Stimulated activated CD4-positive, alpha-beta T cell treated with anti-CD3 and anti-CD28 coated beads, Interleukin-4, amount 100 ng/mL, for 1 hour (primary cell): ENCODE results near the gene CDIPT.
"Not testable (repeated sequence)": the region's sequence is repeated elsewhere in the genome, so short reads cannot be mapped to it uniquely, and the experiment has no call there.

Source experiments
- DNase-seq: peaks from one replicate; pipeline ENCODE4 v3.0.0-alpha.2; 2020

The CDIPT gene

GRCh38 chr16:29896841-29897240, 33.8 kb upstream of the CDIPT start:
- no peak for DNase-seq

GRCh38 chr16:29894352-29894751, 31.3 kb upstream of the CDIPT start:
- DNase-seq: no peak

GRCh38 chr16:29893553-29893952, 30.5 kb upstream of the CDIPT start:
- DNase-seq: no peak

GRCh38 chr16:29892458-29892813, 29.4 kb upstream of the CDIPT start:
- no peak for DNase-seq

- no peak for DNase-seq
These were observed 28.8 kb upstream of the CDIPT start for GRCh38 chr16:29891525-29892457.

GRCh38 chr16:29889372-29889771, 26.3 kb upstream of the CDIPT start:
- DNase-seq: not testable (repeated sequence)

GRCh38 chr16:29883987-29884386, 21.0 kb upstream of the CDIPT start:
- DNase-seq: no peak

GRCh38 chr16:29881050-29881449, 18.0 kb upstream of the CDIPT start:
- DNase-seq: no peak

GRCh38 chr16:29878172-29878571, 15.1 kb upstream of the CDIPT start:
- no peak for DNase-seq

- DNase-seq: peak; percentile 56
These were observed 14.4 kb upstream of the CDIPT start for GRCh38 chr16:29877266-29877961.

GRCh38 chr16:29876594-29877249, 13.7 kb upstream of the CDIPT start:
- DNase-seq: peak; percentile 51

- DNase-seq: no peak
These were observed 13.2 kb upstream of the CDIPT start for GRCh38 chr16:29876217-29876593.

- DNase-seq: no peak
These were observed 12.2 kb upstream of the CDIPT start for GRCh38 chr16:29875206-29875605.

GRCh38 chr16:29873319-29873718, 10.3 kb upstream of the CDIPT start:
- DNase-seq: no peak

- DNase-seq: no peak
These were observed 9.0 kb upstream of the CDIPT start for GRCh38 chr16:29871822-29872546.

GRCh38 chr16:29869067-29869466, 6.0 kb upstream of the CDIPT start:
- DNase-seq: not testable (repeated sequence)

GRCh38 chr16:29868396-29869009, 5.5 kb upstream of the CDIPT start:
- DNase-seq: no peak

GRCh38 chr16:29864205-29864604, 1.2 kb upstream of the CDIPT start:
- DNase-seq: no peak

- no peak for DNase-seq
These were observed 601 bp upstream of the CDIPT start for GRCh38 chr16:29863669-29863984.

- peak; percentile 7 for DNase-seq
These were observed 593 bp downstream of the CDIPT start for GRCh38 chr16:29862383-29862883.

- DNase-seq: no peak
These were observed 2.8 kb downstream of the CDIPT start for GRCh38 chr16:29860218-29860617.

- DNase-seq: no peak
These were observed 4.1 kb downstream of the CDIPT start for GRCh38 chr16:29858974-29859373.
